Left colon (tissue), 2 donors: Measurements from ENCODE around the gene GASK1A. TPM values are rescaled to one million over a fixed set of nuclear protein-coding genes. Genes with fewer than 3 reads are reported as not detected.

Experiments used
- ATAC-seq: fragments of 200-7000 bp; cut with Tn5 transposase; one replicate; pipeline ENCODE4 v1.9.1; 2020; ENCODE audit warnings: mild to moderate bottlenecking, moderate library complexity
- DNase-seq, 2 donors: peaks; one replicate each; pipeline ENCODE4 v3.0.0-alpha.2; 2020
- intact Hi-C, 2 donors: fragments of 100-400 bp; cut with DNase I in 1 of 2; cut with micrococcal nuclease in 1 of 2; formaldehyde crosslinking; loops; one replicate each; pipeline versions ENCODE4 v1.11.2 to v1.14.0; 2022; cut with DNase I, micrococcal nuclease
- total RNA-seq, 2 donors: library from RNA; stranded (reverse); fragmentation: NEBNext Ultra II Directional; extraction: Animal tissue kit (Norgen Biotek cat#: 25700); gene quantifications; one replicate each; pipeline ENCODE4 v1.2.1, GENCODE V29; 2021
- donor health status: DM: no; HTN: no; CAD: no.
- donor health status: DM: yes; HTN: yes; CAD: no.

Gene GASK1A
- total RNA-seq, 2 donors from 2014 or later: 1.1 to 2.5 TPM

DNA sequence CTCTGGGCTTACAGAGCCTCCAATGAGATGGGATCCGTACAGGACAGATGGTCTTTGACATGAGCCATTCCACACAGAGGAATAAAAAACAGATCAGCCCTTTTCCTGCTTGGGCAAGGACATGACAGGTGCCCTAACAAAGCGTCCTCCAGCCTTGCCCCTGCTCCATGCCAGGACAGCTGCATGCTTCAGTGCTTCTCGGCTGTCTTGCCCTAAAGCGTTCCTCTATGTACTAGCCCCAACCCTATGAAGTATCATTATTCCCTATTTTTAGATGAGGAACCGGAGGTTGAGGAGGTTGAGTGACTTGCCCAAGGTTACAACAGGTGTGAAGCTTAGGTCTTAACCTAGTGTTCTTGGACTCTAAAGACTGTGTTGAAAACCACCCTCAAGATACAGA lies 116.3 kb downstream of the GASK1A start:
- ATAC-seq: no peak
- DNase-seq: no peak
- intact Hi-C loops: no loop called here

- intact Hi-C loops: no loop called here
- ATAC-seq (no peak), DNase-seq (no peak)
Measured at GRCh38 chr3:43096761-43097160, 117.7 kb downstream of the GASK1A start.

- DNase-seq (no peak), ATAC-seq (no peak)
- intact Hi-C loops: no loop called here
Measured at GRCh38 chr3:43097400-43098080, 118.4 kb downstream of the GASK1A start.

- intact Hi-C loops: no loop called here
- DNase-seq (no peak), ATAC-seq (no peak)
Measured at GRCh38 chr3:43098761-43099160, 119.7 kb downstream of the GASK1A start.

DNA sequence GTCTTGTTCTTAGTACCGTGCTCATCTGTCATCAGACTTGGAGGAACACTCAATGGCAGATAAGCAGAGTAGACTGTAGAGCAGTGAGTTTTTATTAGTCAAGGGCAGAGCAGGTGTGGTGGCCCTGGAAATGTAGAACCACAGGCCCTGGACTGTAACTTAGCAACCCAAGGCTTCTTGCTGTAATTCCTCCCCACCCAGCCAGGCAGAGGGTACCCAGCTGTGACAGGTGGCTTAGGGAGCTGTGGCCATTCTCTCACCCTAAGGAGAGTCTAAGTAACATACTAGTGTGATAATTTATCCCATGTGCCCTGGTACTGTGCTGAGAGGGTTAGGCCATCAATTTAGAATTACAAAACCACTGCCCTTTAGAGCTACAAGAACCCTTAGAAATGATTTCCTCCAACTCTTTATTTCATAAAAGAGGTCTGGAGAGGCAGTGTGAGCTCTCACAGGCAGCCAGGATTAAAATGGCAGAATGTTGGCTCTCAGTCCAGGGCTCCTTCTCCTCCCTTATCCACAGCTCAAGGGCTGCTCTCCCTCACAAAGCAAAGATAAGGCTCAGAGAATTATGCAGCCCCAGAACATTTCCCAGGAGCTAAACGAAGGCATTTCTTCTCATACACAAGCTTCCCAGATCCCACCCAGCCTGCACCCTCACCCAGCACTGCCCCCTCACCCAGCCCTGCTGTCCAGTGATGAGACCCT lies 123.8 kb downstream of the GASK1A start:
- intact Hi-C loops: no loop called here
- no peak for DNase-seq
- ATAC-seq: no peak

GRCh38 chr3:43104039-43104438 lies 124.9 kb downstream of the GASK1A start:
- intact Hi-C loops: no loop called here
- ATAC-seq (no peak), DNase-seq (no peak)

DNA sequence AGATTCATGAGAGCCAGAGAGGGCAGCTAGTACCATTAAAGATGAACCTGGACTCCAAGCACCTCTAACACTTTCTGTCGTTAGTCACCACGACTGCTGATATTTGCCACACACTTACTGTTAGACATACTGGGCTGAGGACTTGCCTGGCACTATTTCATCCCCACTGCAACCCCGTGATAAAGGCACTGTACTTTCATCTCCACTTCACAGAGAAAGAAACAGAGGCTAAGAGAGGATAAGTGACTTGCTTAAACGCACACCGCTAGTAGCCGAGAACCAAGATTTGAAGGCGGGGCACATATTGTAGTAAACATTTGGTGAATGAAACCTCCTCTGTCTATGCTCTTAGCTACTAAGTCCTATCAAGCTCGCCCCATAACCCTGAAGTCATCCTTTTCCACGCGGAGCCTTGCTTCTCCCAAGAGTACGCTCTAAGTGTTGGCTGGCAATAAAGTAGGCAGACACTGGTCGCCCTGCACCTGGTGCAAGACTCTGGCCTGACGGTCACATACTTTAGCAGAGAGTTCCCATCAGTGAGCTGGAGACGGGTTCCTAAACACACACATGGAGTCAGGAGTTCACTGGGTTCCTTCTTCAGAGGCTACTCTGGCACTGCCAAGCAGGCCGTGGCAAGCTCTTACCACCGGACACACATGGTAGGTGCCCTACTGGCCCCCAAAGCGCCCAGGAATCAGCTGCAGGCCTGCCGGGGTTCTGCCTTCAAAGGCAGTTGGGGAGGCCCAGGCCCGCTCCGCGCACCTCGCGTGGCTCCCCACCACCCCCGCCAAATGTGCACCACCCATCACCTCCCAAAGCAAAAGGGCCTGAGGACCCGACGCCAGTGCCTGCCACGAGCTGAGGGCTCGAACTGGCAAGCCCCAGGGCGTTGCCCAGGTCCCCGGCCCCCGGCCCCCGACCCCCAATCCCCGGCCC lies 125.8 kb downstream of the GASK1A start:
- intact Hi-C loops: no loop called here
- no peak for ATAC-seq
- peak in 1 of 2 donors; percentile 33 for DNase-seq

- peak; percentile 88 to 92 for DNase-seq
Measured at GRCh38 chr3:43105596-43106292, 126.6 kb downstream of the GASK1A start, which contains the start of gene POMGNT2. Gene POMGNT2 (minus strand): TSS chr3:43106079. CDS start chr3:43081431, 24,648 bp downstream.

GRCh38 chr3:43106293-43106628 lies 127.2 kb downstream of the GASK1A start:
- no peak for ATAC-seq
- intact Hi-C loops: no loop called here

More at GRCh38 chr3:43105596-43106292, 126.6 kb downstream of the GASK1A start, which contains the start of gene POMGNT2:
- peak; percentile 100 for ATAC-seq
- intact Hi-C loops: no loop called here

More at GRCh38 chr3:43106293-43106628, 127.2 kb downstream of the GASK1A start:
- DNase-seq: peak in 1 of 2 donors; percentile 12

Other genes with a start within 250 kb of the GASK1A start
- 1 to 10 TPM; 2.0 to 2.3 TPM for gene CCDC13, start 206.1 kb upstream of the GASK1A start, total RNA-seq
- 100 to 1,000 TPM; 376 to 377 TPM for gene HIGD1A, start 174.8 kb upstream of the GASK1A start, total RNA-seq
- 1 to 10 TPM; 4.9 to 6.3 TPM for gene ACKR2, start 169.9 kb upstream of the GASK1A start, total RNA-seq
- gene CYP8B1, start 103.4 kb upstream of the GASK1A start, total RNA-seq: not detected
- gene ZNF662, start 73.2 kb upstream of the GASK1A start, total RNA-seq: 1 to 10 TPM; 5.9 to 7.7 TPM
- 1 to 10 TPM; 3.7 to 5.1 TPM for gene POMGNT2, start 126.8 kb downstream of the GASK1A start, total RNA-seq